ENCODE measurements around the gene SLC16A4.
A peak's percentile ranks its signal among the peaks of the same experiment; 100 is the strongest.

The SLC16A4 gene

DNA sequence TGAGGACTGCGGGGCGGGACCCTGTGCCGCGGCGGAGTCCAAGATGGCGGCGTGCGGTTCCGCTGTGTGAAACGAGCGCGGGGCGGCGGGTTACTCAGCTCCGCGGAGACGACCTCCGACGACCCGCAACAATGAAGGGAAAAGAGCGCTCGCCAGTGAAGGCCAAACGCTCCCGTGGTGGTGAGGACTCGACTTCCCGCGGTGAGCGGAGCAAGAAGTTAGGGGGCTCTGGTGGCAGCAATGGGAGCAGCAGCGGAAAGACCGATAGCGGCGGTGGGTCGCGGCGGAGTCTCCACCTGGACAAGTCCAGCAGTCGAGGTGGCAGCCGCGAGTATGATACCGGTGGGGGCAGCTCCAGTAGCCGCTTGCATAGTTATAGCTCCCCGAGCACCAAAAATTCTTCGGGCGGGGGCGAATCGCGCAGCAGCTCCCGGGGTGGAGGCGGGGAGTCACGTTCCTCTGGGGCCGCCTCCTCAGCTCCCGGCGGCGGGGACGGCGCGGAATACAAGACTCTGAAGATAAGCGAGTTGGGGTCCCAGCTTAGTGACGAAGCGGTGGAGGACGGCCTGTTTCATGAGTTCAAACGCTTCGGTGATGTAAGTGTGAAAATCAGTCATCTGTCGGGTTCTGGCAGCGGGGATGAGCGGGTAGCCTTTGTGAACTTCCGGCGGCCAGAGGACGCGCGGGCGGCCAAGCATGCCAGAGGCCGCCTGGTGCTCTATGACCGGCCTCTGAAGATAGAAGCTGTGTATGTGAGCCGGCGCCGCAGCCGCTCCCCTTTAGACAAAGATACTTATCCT lies 51.2 kb downstream of the SLC16A4 start:
- peak; percentile 62 for DNase-seq (ENCODE audit: extremely low spot score)
- ChIA-PET POLR2A (interaction anchor here (0.6 to 2.2 kb wide), 9 partner anchors 10 to 791 kb away, joined by 3 to 11 read pairs (median 3); partner anchors contain the start of gene GNAI3), CTCF (interaction anchor here (1.0 to 8.8 kb wide), 29 partner anchors 8 to 252 kb away, joined by 3 to 58 read pairs (median 5); no protein-coding TSS in a partner anchor)
- TF ChIP-seq, protein P1, sequence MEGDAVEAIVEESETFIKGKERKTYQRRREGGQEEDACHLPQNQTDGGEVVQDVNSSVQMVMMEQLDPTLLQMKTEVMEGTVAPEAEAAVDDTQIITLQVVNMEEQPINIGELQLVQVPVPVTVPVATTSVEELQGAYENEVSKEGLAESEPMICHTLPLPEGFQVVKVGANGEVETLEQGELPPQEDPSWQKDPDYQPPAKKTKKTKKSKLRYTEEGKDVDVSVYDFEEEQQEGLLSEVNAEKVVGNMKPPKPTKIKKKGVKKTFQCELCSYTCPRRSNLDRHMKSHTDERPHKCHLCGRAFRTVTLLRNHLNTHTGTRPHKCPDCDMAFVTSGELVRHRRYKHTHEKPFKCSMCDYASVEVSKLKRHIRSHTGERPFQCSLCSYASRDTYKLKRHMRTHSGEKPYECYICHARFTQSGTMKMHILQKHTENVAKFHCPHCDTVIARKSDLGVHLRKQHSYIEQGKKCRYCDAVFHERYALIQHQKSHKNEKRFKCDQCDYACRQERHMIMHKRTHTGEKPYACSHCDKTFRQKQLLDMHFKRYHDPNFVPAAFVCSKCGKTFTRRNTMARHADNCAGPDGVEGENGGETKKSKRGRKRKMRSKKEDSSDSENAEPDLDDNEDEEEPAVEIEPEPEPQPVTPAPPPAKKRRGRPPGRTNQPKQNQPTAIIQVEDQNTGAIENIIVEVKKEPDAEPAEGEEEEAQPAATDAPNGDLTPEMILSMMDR (IDR thresholded peaks at IDR 0.05; ENCODE audit: control extremely low read depth, extremely low read depth, low read depth, missing control alignments) = no peak

DNA sequence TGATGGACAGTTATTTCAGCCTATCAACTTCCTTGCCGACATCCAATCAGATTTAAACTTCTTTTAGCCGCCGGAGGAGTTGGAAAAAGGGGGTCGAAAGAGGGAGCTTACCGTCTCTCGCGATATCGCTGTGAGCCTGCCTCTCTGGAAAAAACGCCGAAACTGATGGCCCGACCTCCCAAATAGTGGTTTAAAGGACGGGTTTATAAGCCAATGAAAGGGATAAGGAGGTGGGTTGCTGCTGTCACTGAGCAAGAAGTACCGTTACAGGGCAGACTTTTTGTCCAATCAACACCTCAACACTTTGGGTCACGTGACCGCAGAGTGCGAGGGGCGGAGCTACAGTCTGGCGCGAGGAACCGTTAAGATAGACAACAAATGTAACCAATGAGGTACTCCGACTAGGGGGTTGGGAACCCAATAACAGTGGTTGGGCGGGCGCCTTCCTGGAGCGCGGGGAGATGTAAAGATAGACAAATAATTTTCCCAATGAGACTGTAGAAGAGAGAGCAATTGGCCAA lies 51.9 kb downstream of the SLC16A4 start, which contains the start of gene RBM15:
RBM15 (plus strand) TSS at position 492 of the 521 bp plus-strand sequence; CDS start at position 521, 29 bp downstream.
- TF ChIP-seq, protein P1 (IDR thresholded peaks at IDR 0.05; ENCODE audit: control extremely low read depth, extremely low read depth, low read depth, missing control alignments) = no peak
- peak; percentile 96 for DNase-seq (ENCODE audit: extremely low spot score)
- ChIA-PET CTCF (interaction anchor here (1.0 to 8.8 kb wide), 35 partner anchors 9 to 251 kb away, joined by 3 to 58 read pairs (median 5); no protein-coding TSS in a partner anchor), POLR2A (interaction anchor here (0.6 to 2.2 kb wide), 9 partner anchors 11 to 790 kb away, joined by 3 to 11 read pairs (median 3); partner anchors contain the start of gene GNAI3)

DNA sequence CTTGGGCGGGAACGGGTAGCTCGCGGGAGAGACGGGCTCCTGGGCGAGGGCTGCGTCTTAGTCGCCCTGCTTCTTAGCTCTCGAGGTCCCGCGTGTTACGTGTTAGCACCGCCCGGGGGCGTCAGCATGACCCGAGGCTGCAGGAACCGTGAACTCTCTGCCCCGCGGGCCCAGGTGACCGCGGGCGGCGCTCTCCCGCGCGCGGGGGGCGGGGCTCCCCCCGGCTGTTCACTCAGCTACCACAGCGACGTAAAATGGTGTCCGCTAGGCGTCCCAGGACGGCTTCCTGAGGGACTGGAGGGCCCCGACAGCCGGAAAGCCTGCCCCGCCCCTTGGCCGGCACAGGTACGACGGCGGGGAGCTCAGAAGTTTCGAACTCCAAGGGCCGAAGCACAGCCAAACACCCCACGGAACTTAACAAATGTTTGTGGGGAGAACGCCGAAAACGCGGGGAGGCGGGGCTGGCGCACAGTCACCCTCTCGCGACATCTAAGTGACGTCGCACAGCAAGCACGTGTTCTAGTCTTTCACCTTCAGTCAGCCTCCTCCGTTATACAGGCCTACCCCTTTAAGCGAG lies 52.4 kb downstream of the SLC16A4 start:
- DNase-seq (ENCODE audit: extremely low spot score) = peak; percentile 93
- POLR2A ChIA-PET = interaction anchor here (0.8 to 2.2 kb wide), 9 partner anchors 12 to 537 kb away, joined by 3 to 11 read pairs (median 4); no protein-coding TSS in a partner anchor
- TF ChIP-seq, protein P1 (IDR thresholded peaks at IDR 0.05; ENCODE audit: control extremely low read depth, extremely low read depth, low read depth, missing control alignments) = peak; percentile 59
- CTCF ChIA-PET = interaction anchor here (0.7 to 8.8 kb wide), 36 partner anchors 9 to 250 kb away, joined by 3 to 58 read pairs (median 5); no protein-coding TSS in a partner anchor

DNA sequence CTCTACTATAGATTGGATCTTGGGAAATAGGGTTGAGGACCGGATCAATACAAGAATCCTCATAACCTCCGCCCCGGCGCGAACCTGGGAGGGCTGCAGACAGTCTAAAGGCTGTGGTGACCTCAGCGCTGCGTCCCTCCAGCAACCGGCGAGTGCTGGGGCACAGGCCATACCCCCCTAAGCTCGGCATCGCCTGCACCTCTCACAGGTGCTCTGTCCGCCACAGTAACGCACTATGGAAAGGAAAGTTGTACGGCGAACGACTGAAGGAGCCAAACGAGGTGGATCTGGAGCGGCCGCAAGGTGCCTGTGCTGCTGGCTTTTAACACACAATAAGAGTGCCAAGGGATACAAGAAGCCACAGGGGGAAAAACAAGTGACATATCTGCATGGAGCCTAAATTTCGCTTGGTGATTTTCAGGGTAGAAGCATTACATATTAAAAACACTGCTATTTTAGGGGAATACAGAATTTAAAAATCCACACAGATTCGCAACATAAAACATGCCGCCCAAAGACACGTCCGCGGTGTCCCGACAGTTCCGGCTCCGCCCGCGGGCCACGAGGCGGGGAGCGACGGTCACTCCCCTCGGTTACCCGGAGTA lies 53.0 kb downstream of the SLC16A4 start:
- TF ChIP-seq, protein P1 (IDR thresholded peaks at IDR 0.05; ENCODE audit: control extremely low read depth, extremely low read depth, low read depth, missing control alignments) = no peak
- DNase-seq (ENCODE audit: extremely low spot score) = peak; percentile 32
- POLR2A ChIA-PET = interaction anchor here (0.8 to 2.2 kb wide), 5 partner anchors 28 to 537 kb away, joined by 3 to 7 read pairs (median 3); no protein-coding TSS in a partner anchor
- CTCF ChIA-PET = interaction anchor here (0.7 to 8.8 kb wide), 34 partner anchors 10 to 277 kb away, joined by 3 to 58 read pairs (median 5); no protein-coding TSS in a partner anchor

DNA sequence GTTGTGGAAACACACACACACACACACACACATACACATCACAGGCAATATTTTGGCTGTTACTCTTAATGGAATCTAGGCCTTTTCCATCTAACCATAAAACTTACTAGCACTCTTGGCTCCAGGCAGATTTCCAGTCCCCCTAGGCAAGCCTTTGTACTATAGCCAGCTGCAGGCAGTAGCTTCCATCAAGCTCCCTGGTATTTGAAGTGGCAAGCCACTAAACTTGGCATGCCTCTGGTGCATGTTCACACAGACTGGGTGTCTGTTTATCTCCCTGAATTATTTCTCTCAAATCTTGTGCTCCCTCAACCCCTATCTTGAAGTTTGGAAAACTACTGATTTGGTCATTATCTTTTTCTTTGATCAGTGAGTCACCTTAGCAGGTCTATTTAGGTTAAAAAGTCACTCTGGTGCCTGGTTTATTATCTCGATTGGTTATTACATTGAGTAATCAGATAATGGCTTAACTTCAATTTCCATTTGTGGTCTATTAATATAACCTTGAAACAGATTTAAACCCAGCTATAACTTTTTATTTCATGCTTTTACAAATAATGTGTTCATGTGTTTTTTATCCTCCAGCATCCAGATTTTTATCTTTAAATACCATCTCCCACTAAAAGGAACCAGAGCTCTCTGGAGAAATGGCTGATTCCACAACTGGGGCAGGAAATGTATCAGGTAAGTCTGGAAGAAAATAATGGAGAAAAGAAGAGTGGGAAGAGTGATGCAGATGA lies 54.4 kb downstream of the SLC16A4 start:
- TF ChIP-seq, protein P1 (IDR thresholded peaks at IDR 0.05; ENCODE audit: control extremely low read depth, extremely low read depth, low read depth, missing control alignments) = no peak
- DNase-seq (ENCODE audit: extremely low spot score) = no peak
- ChIA-PET CTCF (interaction anchor here (0.9 to 8.8 kb wide), 12 partner anchors 10 to 276 kb away, joined by 3 to 58 read pairs (median 6); no protein-coding TSS in a partner anchor), POLR2A (interaction anchor here (0.6 kb wide), 1 partner anchor 23 kb away, joined by 3 read pairs; no protein-coding TSS in a partner anchor)
